ENCODE measurements around the gene HOXC9. TPM values are rescaled to one million over a fixed set of nuclear protein-coding genes. Genes with fewer than 3 reads are reported as not detected.

Gene HOXC9
- total and polyA plus RNA-seq, 4 donors: 0.38 to 9.0 (median 2.6) TPM; not detected in 1

GRCh38 chr12:53974084-53975063 lies 25.6 kb upstream of the HOXC9 start, which contains the start of gene HOTAIR:
Gene HOTAIR (minus strand): TSS chr12:53974954.
- intact Hi-C loops (cut with DNase I): no loop called here
- DNase-seq (no peak), ATAC-seq (ENCODE audit: low FRiP score) (peak; percentile 61)
- 2 to 3% methylated on average over 51 to 63 of the region's 63 CpGs for WGBS, 2 donors
- Histone ChIP-seq H3K4me3 (ENCODE audit: low read length in 2 of 2) (no peak within 1 kb of the TSS), H3K27ac (ENCODE audit: low read depth in 1 of 2, low read length in 2 of 2) (no peak within 1 kb of the TSS), H3K9me3 (ENCODE audit: control insufficient read depth, low read length) (no peaks in the 10 kb centered on the region), H3K4me1 (ENCODE audit: control insufficient read depth in 1 of 2, insufficient read depth in 2 of 2, low read length in 2 of 2) (no peaks in the 10 kb centered on the region), H3K36me3 (ENCODE audit: control insufficient read depth in 1 of 2, insufficient read depth in 2 of 2, low read length in 1 of 2) (no peaks in the 10 kb centered on the region), H3K27me3 (ENCODE audit: control insufficient read depth in 1 of 2, insufficient read depth in 2 of 2, low read length in 1 of 2) (no peaks in the 10 kb centered on the region)

DNA sequence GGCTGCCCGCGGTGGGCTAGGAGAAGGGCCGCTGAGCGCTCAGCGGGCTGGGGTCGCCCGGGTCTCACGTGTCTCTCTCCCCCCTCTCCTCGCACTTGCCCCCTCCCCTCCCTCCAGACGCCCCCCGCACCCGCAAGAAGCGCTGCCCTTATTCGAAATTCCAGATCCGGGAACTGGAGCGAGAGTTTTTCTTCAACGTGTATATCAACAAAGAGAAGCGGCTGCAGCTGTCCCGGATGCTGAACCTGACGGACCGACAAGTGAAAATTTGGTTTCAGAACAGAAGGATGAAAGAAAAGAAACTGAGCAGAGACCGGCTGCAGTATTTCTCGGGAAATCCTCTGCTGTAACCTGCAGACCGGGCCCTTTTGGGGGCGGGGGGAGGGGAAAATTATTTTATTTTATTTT lies 24.9 kb upstream of the HOXC9 start:
- intact Hi-C loops (cut with DNase I): no loop called here
- DNase-seq (no peak), ATAC-seq (ENCODE audit: low FRiP score) (no peak)
- WGBS, 2 donors: 6 to 7% methylated on average over 16 to 25 of the region's 25 CpGs
- H3K27ac ChIP-seq (ENCODE audit: low read depth in 1 of 2, low read length in 2 of 2): no peak overlapping the region
- peaks cover 0 to 3% of the 10 kb centered on the region in 2 donors for H3K27me3 ChIP-seq (ENCODE audit: control insufficient read depth in 1 of 2, insufficient read depth in 2 of 2, low read length in 1 of 2)
- H3K4me3 ChIP-seq (ENCODE audit: low read length in 2 of 2): no peak overlapping the region
- no peaks in the 10 kb centered on the region for H3K9me3 ChIP-seq (ENCODE audit: control insufficient read depth, low read length)
- H3K4me1 ChIP-seq (ENCODE audit: control insufficient read depth in 1 of 2, insufficient read depth in 2 of 2, low read length in 2 of 2): no peaks in the 10 kb centered on the region
- no peaks in the 10 kb centered on the region for H3K36me3 ChIP-seq (ENCODE audit: control insufficient read depth in 1 of 2, insufficient read depth in 2 of 2, low read length in 1 of 2)

GRCh38 chr12:53975479-53976152 lies 24.3 kb upstream of the HOXC9 start:
- no peak for DNase-seq

GRCh38 chr12:53976172-53976822 lies 23.7 kb upstream of the HOXC9 start:
- Histone ChIP-seq H3K4me3 (ENCODE audit: low read length in 2 of 2) (no peak overlapping the region), H3K27me3 (ENCODE audit: control insufficient read depth in 1 of 2, insufficient read depth in 2 of 2, low read length in 1 of 2) (peaks cover 0 to 3% of the 10 kb centered on the region in 2 donors), H3K4me1 (ENCODE audit: control insufficient read depth in 1 of 2, insufficient read depth in 2 of 2, low read length in 2 of 2) (no peaks in the 10 kb centered on the region), H3K27ac (ENCODE audit: low read depth in 1 of 2, low read length in 2 of 2) (no peak overlapping the region), H3K9me3 (ENCODE audit: control insufficient read depth, low read length) (no peaks in the 10 kb centered on the region), H3K36me3 (ENCODE audit: control insufficient read depth in 1 of 2, insufficient read depth in 2 of 2, low read length in 1 of 2) (no peaks in the 10 kb centered on the region)
- ATAC-seq (ENCODE audit: low FRiP score): no peak
- WGBS, 2 donors: 27% methylated on average over 21 of the region's 21 CpGs
- no peak for DNase-seq
- intact Hi-C loops (cut with DNase I): no loop called here

More at GRCh38 chr12:53975479-53976152, 24.3 kb upstream of the HOXC9 start:
- Histone ChIP-seq H3K27ac (ENCODE audit: low read depth in 1 of 2, low read length in 2 of 2) (no peak overlapping the region), H3K9me3 (ENCODE audit: control insufficient read depth, low read length) (no peaks in the 10 kb centered on the region), H3K4me1 (ENCODE audit: control insufficient read depth in 1 of 2, insufficient read depth in 2 of 2, low read length in 2 of 2) (no peaks in the 10 kb centered on the region), H3K36me3 (ENCODE audit: control insufficient read depth in 1 of 2, insufficient read depth in 2 of 2, low read length in 1 of 2) (no peaks in the 10 kb centered on the region), H3K27me3 (ENCODE audit: control insufficient read depth in 1 of 2, insufficient read depth in 2 of 2, low read length in 1 of 2) (peaks cover 0 to 3% of the 10 kb centered on the region in 2 donors), H3K4me3 (ENCODE audit: low read length in 2 of 2) (no peak overlapping the region)
- 10 to 12% methylated on average over 31 of the region's 31 CpGs for WGBS, 2 donors
- intact Hi-C loops (cut with DNase I): no loop called here
- no peak for ATAC-seq (ENCODE audit: low FRiP score)

GRCh38 chr12:53976823-53977595 lies 23.0 kb upstream of the HOXC9 start:
- no peak overlapping the region for H3K4me3 ChIP-seq (ENCODE audit: low read length in 2 of 2)
- no peaks in the 10 kb centered on the region for H3K9me3 ChIP-seq (ENCODE audit: control insufficient read depth, low read length)
- 14 to 19% methylated on average over 9 of the region's 9 CpGs for WGBS, 2 donors
- no peak for ATAC-seq (ENCODE audit: low FRiP score)
- DNase-seq: no peak
- H3K27me3 ChIP-seq (ENCODE audit: control insufficient read depth in 1 of 2, insufficient read depth in 2 of 2, low read length in 1 of 2): peaks cover 0 to 3% of the 10 kb centered on the region in 2 donors
- no peaks in the 10 kb centered on the region for H3K36me3 ChIP-seq (ENCODE audit: control insufficient read depth in 1 of 2, insufficient read depth in 2 of 2, low read length in 1 of 2)
- H3K4me1 ChIP-seq (ENCODE audit: control insufficient read depth in 1 of 2, insufficient read depth in 2 of 2, low read length in 2 of 2): no peaks in the 10 kb centered on the region
- no peak overlapping the region for H3K27ac ChIP-seq (ENCODE audit: low read depth in 1 of 2, low read length in 2 of 2)
- intact Hi-C loops (cut with DNase I): no loop called here

DNA sequence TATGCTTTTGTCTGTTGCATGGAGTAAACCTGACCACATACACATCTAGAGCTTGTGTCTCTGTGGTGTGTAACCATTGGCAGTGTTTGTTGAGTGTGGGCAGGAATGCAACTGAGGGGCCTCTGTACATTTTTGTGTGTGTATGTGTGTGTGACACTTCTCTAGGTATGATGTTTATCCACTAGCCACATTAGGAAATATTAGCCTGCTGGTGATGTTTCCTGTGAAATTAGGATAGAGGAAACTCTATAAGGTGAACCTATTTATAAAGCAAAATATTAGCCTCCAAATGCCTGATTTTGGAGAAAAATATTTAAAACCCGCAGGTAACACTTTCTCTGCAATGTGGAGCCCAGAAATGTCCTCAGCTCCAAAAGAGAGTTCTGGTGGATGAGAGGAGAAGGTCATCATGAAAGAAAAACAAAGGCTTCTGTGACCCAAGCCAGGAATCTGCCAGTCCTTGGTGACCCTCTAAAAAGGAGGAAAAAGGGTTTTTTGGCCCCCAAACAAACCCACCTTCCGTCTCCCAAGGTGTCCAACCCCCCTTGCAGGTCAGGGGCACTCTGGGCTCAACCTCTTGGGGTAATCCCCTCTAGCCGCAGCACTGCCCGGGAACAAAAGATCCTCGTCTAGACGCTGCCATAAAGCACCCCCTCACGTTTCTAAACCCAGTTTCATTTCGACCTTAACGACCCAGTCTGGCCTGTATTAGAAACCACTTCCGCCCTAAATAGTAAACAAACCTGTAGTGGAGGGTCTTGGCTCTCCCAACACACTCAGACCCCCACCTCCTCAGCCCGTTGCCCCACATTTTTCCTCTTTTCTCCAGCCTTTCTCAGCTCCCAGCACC lies 22.1 kb upstream of the HOXC9 start:
- Histone ChIP-seq H3K9me3 (ENCODE audit: control insufficient read depth, low read length) (no peaks in the 10 kb centered on the region), H3K4me3 (ENCODE audit: low read length in 2 of 2) (no peak overlapping the region), H3K36me3 (ENCODE audit: control insufficient read depth in 1 of 2, insufficient read depth in 2 of 2, low read length in 1 of 2) (no peaks in the 10 kb centered on the region), H3K27ac (ENCODE audit: low read depth in 1 of 2, low read length in 2 of 2) (no peak overlapping the region), H3K4me1 (ENCODE audit: control insufficient read depth in 1 of 2, insufficient read depth in 2 of 2, low read length in 2 of 2) (no peaks in the 10 kb centered on the region), H3K27me3 (ENCODE audit: control insufficient read depth in 1 of 2, insufficient read depth in 2 of 2, low read length in 1 of 2) (peaks cover 0 to 3% of the 10 kb centered on the region in 2 donors)
- WGBS, 2 donors: 8 to 10% methylated on average over 11 of the region's 11 CpGs
- intact Hi-C loops (cut with DNase I): no loop called here
- DNase-seq (no peak), ATAC-seq (ENCODE audit: low FRiP score) (no peak)

DNA sequence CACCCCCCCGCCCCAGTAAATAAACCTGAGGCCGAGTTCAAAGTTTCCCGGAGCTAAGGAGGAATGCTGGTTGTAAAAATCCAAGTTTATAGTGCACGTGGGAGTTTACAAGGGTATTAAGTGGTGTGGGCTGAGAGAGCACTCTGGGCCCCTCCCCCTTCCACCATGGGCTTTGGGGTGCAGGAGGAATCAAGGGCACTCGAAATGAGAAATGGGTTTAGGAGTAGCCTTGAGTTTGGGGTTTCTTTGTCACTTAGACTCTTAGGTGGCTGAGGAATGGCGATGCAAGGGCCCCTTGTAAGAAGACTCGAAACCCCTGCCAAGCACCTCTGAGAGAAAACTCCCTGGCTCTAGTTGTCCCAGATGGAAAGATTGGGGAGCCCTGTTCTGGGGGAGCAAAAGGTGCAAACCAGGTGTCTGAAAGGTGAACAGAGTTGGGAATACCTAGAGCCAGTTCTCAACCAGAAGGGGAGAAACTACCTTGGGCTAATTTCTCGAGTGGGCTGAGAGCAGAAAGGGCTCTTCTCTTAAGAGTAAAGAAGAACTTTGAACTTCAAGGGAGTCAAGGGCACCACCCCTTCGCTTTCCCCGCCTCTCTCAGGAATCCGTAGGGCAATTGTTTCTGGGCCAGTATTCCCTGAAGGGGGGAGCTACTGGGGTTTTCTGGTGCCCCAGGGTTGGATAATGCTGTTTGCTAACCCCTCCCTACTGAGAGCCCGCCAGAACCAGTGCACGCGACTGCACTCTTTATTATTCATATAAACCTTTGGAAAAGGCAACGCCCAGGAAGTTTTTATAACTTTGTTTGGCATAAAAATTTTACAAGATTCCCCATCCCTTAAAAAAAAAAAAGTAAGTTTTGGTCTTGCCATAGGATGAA lies 21.2 kb upstream of the HOXC9 start:
- ATAC-seq (ENCODE audit: low FRiP score) (no peak), DNase-seq (no peak)
- Histone ChIP-seq H3K4me3 (ENCODE audit: low read length in 2 of 2) (no peak overlapping the region), H3K27me3 (ENCODE audit: control insufficient read depth in 1 of 2, insufficient read depth in 2 of 2, low read length in 1 of 2) (peaks cover 0 to 3% of the 10 kb centered on the region in 2 donors), H3K4me1 (ENCODE audit: control insufficient read depth in 1 of 2, insufficient read depth in 2 of 2, low read length in 2 of 2) (no peaks in the 10 kb centered on the region), H3K27ac (ENCODE audit: low read depth in 1 of 2, low read length in 2 of 2) (no peak overlapping the region), H3K9me3 (ENCODE audit: control insufficient read depth, low read length) (no peaks in the 10 kb centered on the region), H3K36me3 (ENCODE audit: control insufficient read depth in 1 of 2, insufficient read depth in 2 of 2, low read length in 1 of 2) (no peaks in the 10 kb centered on the region)
- intact Hi-C loops (cut with DNase I): no loop called here
- WGBS, 2 donors: 26 to 31% methylated on average over 15 of the region's 15 CpGs

Data from aorta (tissue), 5 donors.